Ammon's horn (tissue), 1 donor: Measurements from ENCODE around the gene EXOC6.
A peak's percentile ranks its signal among the peaks of the same experiment; 100 is the strongest.

Source experiments
- DNase-seq: peaks from one replicate; pipeline ENCODE4 v3.0.0-alpha.2; 2016; ENCODE audit warnings: low spot score

EXOC6 gene

DNA sequence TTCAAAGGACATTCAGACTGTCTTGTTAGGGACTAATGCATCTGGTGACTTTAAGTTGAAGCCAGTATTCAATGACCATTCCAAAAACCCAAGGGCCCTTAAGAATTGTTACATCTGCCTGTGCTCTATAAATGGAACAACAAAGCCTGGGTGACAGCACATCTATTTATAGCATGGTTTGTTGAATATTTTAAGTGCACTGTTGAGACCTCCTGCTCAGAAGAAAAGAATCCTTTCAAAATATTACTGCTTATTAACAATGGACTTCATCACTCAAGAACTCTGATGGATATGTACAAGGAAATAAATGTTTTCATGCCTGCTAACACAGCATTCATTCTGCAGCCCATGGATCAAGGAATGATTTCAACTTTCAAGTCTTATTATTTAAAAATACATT is 179.2 kb downstream of the EXOC6 start:
- DNase-seq: no peak

DNA sequence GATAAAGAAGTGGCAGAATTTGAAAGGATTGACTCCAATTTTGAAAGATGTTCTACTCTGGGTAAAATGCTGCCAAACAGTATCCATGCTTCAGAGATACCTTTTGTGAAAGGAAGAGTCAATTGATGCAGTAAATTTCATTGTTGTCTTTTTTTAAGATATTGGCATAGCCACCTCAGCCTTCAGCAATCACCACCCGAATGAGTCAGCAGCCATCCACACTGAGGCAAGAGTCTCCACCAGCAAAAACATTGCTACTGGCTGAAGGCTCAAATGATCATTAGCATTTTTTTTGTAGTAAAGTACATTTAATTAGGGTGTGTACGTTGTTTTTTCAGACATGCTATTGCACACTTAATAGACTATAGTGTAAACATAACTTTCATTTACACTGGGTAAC is 180.6 kb downstream of the EXOC6 start:
- peak; percentile 7 for DNase-seq

DNA sequence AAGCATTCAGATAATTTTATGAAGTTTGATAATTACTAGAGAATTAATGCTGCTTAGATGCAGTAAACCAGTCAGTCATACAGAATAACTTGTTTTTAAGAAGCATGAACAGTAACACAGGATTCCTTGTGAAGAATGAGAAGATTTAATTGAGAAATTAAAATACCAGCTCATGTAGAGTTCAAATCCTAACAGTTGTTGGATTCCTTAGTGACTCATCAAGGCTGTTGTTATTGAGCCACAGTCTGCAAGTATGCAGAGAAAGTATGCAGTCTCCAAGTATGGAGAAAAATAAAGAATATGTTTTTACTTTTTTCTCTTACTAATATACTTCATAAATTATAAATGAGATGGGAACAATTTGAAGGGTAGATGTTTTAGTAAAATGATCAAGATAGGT is 182.1 kb downstream of the EXOC6 start:
- no peak for DNase-seq

DNA sequence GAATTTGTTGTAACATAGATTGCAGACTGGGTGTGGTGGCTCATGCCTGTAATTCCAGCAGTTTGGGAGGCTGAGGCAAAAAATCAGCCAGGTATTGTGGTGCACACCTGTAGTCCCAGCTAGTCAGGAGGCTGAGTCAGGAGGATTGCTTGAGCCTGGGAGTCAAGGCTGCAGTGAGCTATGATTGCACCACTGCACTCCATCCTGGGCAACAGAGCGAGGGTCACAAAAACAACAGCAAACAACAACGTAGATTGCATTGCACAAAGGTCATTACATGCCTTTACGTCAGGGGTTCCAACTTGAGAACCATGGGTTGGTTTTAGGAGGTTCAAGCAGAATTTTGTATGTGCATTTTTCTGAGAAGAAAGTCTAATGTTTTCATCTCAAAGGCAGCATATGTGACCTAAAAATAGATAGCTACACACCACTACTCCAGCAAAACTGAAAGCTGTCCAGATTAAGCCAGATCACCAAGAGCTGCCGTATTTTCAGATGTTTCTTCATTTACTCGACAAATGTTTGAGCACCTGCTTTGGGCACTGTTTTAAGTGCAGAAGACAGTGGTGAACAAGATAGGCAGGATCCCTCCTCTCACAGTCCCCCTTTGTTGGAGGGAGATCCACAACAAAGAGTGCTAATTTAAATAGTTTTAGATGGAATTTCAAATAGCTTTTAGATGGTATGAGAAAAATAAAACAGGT is 183.9 kb downstream of the EXOC6 start:
- DNase-seq: no peak

DNA sequence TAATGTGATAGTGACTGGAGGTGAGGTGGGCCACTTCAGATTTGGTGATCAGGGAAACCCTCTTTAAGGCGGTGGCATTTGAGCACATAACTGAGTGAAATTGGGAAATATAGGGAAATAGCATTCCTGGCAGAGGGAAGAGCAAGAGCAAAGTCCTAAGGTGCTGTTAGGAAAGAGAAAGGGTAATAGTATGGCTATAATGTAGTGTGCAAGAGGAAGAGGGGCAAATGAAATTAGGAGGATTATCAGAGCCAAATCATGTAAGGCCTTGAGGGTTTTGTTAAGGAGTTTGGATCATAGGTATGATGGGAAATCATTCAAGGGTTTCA is 184.5 kb downstream of the EXOC6 start:
- no peak for DNase-seq

DNA sequence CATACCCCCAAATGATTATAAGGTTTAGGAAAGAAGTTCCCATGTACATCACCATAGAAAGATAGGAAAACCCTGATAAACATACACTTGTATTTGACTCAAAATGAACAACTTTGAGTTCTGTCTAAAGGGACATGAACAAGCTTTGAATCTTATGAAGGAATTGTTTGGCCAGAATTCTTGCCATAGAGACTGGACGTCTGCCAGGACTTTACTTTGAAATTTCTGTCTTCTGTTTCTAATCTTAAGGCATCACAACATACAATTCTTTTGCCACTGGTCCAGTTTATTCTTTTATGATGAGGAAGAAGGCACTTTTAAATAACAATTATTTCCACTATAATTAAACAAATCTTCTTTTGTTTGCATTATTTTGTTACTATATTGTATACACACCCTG is 186.1 kb downstream of the EXOC6 start:
- no peak for DNase-seq

DNA sequence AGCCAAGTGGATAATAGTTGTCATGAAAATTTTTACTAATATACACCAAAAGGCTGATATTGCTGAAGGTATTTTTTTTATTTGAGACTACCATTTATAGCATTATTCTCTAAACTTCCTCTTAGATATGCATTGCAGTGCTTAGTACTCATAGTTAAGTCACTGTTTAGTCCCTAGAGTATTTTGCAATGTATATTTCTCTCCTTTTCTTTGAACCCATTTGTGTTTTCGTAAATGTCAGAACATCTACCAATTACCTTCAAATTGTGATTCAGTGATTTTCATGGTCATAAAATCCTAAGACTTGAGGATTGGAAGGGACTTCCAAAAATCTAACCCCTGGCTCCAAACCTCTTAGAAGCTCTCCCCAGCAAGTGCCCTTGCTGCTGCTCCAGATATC is 190.8 kb downstream of the EXOC6 start:
- DNase-seq: no peak

DNA sequence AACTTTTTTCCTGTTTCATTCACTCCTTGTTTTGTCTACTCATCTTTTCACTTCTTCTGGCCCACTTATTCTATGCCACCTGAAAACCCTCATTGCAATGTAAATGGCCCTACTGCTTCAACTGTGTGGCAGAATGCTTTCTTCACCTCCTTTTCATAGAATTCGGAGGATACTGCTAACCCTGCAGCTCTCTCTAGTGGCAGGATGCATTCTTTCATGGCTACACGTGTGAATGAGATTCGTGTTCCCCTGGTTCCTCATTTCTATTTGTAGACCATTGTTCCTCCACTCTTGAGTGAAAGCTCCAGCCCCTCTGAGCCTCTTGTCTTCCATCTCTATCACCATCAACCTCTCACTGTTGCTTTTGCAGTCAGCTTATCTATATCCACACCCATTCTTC is 191.4 kb downstream of the EXOC6 start:
- DNase-seq: peak; percentile 19

DNA sequence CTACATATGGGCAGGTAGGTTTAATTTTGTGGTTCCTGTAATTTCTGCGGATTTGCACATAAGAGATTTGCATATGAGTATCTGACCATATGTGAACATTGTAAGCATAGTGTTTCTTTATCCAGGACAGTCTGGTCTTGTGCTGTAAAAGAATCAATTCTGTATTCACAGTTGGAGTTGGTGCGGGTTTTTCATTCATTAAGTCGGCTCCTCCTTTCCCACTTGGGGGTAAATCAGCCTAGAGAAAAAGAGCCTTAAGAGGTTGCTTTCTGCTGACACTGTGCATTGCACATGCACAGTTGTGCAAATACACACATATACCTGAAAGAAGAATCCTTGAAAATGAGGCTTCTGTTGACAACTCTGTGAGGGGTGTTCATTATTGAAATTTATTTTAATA is 206.2 kb downstream of the EXOC6 start:
- DNase-seq: no peak

DNA sequence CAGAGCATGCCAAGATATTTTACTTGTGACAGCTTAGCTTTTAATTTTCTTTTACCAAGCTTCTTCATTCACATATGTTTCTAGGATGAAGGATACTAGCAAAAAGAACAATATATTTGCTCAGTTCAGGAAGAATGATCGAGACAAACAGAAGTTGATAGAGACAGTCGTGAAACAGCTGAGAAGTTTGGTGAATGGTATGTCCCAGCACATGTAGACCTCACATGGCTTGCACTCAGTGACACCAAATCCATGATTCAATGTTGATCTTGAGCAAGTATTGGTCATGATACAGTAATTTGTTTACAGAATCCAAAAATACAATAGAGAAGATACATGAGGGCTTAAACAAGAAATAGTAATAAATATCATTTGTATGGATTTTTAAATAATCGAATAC is 209.8 kb downstream of the EXOC6 start:
- DNase-seq: no peak

DNA sequence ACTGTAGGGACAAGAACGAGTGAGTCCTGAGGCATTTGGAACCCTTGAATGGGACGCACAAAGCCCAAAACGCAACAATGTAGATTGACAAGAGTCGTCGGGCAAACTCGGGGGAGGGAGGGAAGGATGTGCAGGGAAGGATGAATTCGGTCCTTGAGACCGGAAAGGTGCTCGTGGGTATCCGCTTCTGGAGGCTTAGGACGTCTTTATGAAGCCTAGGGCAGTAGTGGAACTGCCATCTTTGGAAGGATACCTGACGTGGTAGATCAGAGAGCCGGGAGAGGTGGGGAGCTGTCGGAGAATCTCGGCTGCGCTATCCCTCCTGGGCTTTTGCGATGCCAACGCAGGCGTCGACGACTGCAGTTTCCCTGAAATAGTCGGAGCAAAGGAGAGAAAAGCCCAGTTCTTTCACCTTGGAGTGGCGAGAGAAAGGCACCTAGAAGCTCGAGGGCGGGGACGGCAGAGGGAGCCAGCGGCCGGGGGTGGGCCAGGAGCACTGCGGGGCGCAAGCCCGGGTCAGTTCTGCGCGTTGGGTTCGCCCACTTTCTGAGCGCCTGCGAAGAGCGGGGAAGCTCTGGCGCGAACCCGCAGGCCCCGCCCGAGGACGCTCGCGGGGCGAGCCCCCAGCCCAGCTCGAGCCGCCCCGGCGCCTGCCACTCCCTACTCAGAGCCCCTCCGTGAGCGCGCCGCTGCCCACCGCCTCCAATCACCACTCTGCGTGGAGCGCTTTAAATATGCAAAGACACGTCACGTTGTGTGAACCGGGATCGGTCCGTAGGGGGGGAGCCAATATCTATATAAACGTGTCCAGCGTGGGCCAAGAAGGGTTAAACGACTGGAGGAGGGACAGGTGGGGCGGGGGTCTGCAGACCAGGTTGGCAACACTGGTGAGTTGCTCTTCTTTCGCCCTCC is 211.9 kb downstream of the EXOC6 start, which contains the start of gene CYP26C1:
Gene CYP26C1 (plus strand): TSS at position 824 of the 912 bp plus-strand sequence. CDS start 466 bp downstream, outside the sequence.
- peak; percentile 1 for DNase-seq

DNA sequence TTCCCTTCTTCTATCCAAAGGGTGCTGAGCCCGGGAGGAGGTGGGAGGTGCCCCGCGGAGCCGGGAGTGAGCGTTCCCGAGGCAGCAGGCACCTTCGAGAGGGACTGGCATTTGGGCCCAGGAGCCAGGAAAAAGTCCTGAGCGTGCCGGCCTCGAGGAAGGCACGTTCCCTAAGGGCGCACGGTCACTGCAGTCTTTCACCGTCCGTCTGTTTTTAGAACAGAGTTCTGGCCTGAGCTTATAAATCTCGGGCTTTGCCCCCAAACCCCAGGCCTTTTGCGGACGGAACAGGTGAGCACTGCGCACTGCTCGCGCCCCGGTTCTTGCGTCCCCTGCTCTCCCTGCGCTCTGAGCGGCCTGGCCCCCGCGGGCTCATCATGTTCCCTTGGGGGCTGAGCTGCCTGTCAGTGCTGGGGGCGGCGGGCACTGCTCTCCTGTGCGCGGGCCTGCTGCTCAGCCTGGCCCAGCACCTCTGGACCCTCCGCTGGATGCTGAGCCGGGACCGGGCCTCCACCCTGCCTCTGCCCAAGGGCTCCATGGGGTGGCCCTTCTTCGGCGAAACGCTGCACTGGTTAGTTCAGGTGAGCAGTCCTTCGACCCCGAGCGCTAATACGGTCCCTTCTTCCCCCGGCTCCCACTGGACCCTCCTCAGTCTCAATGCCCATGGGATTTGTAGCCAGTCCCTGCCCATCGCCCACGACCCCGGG is 212.7 kb downstream of the EXOC6 start:
- no peak for DNase-seq

DNA sequence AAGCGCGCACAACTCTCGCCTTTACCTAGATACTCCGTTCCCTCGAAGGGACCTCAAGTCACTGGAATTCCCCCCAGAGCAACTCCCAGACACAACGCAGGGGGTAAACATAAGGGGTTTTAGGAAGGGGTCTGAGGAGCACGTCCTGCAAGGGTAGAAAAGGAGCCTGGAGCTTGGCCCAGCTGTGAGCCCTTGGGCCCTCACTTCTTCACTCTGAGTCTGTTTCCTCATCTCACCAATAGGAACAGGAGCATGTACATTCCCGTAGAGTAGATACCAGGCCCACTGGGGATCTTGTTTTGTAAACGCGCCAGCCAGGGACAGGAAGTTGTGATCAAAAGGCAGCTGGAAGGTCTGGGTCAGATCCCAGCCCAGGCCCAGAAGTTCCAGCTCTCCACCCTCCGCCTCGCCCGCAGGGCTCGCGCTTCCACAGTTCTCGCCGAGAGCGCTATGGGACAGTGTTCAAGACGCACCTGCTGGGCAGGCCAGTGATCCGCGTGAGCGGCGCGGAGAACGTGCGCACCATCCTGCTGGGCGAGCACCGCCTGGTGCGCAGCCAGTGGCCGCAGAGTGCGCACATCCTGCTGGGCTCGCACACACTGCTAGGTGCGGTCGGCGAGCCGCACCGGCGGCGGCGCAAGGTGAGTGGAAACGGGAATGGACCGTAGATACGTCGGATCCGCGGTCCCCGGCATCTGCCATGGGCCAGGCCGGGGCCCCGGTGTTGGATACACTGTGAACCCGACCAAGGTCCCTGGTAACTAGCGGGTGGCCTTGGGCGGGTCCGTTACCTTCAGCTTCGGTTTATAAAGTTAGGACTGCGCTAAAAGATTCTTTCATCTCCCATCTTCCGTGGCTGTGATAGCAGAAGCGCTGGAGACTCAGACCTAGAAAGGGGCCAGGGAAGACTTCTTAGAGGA is 213.5 kb downstream of the EXOC6 start:
- no peak for DNase-seq

DNA sequence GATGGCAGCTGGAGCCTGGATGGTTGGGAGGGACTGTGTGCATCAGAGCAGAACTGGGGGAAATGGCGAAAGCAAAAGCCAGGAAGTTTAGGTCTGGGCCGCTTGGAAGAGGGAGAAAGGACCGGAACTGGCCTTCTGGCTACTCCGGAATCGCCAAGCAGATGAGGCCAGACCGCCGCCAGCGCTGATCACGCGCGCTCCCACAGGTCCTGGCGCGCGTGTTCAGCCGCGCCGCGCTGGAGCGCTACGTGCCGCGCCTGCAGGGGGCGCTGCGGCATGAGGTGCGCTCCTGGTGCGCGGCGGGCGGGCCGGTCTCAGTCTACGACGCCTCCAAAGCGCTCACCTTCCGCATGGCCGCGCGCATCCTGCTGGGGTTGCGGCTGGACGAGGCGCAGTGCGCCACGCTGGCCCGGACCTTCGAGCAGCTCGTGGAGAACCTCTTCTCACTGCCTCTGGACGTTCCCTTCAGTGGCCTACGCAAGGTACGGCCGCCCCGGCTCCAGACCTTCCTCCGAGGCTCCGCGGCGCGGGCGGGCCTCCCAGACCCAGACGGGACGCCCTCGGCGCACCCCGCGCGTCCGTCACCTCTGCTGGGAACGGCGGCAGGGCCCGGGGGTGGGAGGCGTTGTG is 214.3 kb downstream of the EXOC6 start:
- no peak for DNase-seq

DNA sequence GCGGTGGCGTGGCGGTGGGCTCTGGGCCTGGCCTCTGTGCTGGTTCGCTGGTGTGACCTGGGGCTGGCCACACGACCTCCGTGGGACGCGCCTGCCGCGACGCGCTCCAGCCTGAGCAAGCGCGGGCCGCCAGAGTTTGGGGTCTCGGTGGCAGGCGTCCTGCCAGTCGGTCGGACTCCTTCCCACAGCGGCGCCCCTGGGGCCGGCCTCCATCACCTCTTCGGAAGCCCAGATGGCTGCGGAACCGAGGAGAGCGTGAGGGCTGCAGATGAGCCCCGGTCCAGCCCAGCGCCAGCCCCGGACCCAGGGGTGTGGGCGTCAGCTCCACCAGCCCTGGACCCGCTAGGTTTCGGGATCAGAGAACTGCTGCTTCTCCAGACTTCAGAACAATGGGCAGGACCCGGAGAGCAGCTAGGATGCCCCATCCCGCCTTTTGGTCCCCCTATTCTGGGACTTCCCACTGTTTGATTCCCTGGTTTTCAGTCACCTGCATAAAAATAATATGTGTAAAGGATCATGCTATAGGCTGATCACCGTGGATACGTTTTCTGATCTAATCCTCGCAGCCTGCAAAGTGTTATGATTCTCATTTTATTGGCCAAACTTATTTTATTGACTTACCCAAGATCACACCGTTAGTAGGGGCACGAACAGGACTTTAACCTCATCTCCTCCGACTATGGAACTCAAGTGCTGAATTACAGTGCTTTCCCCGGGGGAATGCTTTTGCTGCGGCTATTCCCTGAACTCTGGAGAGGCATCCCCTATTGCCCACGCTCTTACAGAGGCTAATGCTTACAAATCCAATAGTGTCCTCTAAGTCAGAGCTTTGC is 215.0 kb downstream of the EXOC6 start:
- DNase-seq: no peak

DNA sequence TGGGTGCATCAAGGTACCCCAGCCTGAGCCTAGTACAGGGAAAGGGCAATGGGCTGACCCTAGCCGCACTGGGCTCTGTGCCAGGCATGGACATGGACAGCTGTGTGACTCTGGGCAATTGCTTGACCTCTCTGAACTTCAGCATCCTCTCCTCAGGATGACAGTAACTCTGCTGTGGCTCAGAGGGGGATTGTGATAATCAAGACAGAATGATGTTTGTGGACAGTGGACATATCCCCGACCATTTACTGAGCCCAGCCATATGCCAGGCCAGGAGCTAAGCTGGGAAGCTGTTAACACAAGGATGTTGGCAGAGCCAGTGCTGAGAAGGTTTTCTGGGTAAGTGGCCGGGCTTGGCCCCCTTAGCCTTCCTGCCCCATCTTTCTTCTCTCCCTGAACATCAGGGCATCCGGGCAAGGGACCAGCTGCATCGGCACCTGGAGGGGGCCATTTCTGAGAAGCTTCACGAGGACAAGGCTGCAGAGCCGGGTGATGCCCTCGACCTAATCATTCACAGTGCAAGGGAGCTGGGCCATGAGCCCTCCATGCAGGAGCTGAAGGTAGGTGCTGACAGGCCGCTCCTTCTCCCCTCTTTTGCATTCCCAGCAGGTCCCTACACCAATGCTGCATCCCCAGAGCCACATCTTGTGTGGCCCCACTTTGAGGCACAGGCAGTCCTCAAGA is 215.8 kb downstream of the EXOC6 start:
- no peak for DNase-seq

DNA sequence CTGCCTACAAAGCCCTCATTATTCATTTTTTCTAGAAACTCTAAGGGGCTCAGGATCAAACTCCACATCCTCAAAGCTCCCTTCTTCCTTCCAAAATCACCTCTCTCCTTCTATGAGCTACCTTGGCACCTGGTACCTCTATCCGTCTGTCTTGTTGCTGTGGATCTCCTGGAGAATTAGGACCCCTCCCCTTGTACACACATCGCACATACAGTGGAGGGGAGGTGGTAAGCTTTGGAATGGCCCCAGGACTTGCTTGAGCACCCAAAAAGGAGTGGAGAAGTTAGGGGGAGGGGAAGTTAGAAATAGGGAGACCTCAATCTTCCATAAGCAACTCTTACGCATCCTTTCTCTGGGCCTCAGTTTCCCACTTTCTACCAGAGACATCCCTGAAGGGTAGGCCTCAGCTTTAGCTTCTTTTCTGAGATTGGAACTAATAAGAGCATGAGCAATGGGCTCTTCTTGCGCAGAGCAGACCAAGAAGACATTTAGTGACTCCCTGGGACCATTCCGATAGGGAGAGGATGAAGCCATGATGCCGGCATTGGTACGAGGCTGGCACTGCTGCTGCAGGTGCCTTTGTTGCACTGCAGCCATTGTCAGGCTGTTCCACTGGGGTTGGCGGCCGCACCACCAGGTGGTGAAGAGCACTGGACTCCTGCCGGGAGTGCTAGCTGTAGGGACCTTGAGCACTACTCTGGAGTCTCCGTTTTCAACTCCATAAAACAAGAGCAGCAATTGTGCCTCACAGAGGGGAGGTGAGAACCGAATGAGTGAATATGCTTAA is 216.7 kb downstream of the EXOC6 start:
- DNase-seq: no peak

DNA sequence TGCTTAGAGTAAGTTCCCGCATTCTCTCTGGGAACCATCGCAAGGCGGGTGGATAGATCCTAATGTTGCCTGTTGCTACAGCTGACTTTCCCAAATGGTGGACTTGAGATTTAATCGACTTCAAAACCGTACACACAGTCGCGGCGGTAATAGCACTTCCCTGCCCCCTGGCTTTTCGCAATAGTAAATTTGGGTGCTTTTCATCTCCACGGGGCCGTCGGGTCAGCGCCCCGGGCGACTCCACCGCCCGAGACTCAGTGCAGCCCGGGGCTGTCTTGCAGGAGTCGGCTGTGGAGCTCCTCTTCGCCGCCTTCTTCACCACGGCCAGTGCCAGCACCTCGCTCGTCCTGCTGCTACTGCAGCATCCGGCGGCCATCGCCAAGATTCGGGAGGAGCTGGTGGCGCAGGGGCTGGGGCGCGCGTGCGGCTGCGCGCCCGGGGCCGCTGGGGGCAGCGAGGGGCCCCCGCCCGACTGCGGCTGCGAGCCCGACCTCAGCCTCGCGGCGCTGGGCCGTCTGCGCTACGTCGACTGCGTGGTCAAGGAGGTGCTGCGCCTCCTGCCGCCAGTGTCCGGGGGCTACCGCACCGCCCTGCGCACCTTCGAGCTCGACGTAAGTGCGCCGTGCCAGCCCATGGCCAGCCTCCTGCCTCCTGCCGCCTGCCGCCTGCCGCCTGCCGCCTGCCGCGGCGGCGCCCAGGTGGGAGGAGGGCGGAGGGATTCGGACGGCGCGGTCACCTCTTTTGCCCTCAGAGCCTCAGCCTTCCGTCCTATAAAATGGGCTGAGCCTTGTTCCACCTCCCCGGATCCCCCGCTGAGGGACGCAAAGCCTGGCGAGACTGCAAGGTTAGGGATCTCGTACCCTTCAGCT is 217.6 kb downstream of the EXOC6 start:
- no peak for DNase-seq
